Hepatocyte (in vitro differentiated cells): Measurements from ENCODE around the gene TTLL4.

Experiments used
- CTCF ChIP-seq: fragments of 200-600 bp; sonication (generic); IDR thresholded peaks from 2 replicates; pipeline ENCODE4 v1.5.1; 2016; ENCODE audit warnings: antibody characterized with exemption, mild to moderate bottlenecking; ENCODE audit not compliant: poor library complexity
- EZH2 ChIP-seq: fragments of 200-600 bp; sonication (generic); IDR thresholded peaks from 2 replicates; pipeline ENCODE4 v1.6.1; 2016; ENCODE audit warnings: antibody characterized with exemption, mild to moderate bottlenecking, borderline replicate concordance
- EZH2phosphoT487 ChIP-seq: fragments of 200-600 bp; sonication (generic); IDR thresholded peaks from one replicate; pipeline ENCODE4 v1.6.1; 2018; ENCODE audit warnings: antibody characterized with exemption, mild to moderate bottlenecking, low read depth, moderate library complexity; ENCODE audit not compliant: unreplicated experiment, severe bottlenecking

- TF ChIP-seq CTCF = no peak
- TF ChIP-seq EZH2phosphoT487 = no peak
- TF ChIP-seq EZH2 = no peak
Measured at GRCh38 chr2:218804817-218805216, 94.2 kb downstream of the TTLL4 start.
